HEK293 (cell line): ENCODE data around the gene SLC25A47.

Source experiments
- CTCF ChIA-PET: fragments of 350-600 bp; formaldehyde crosslinking; extraction: SDS; loops from one replicate; lab custom pipeline; 2021; ENCODE audit warnings: antibody characterized with exemption; lab: Yijun Ruan, JAX
- POLR2A ChIA-PET: fragments of 300-600 bp; formaldehyde crosslinking; extraction: SDS; loops from one replicate; lab custom pipeline; 2020; ENCODE audit warnings: antibody characterized with exemption, inconsistent platforms; lab: Yijun Ruan, JAX
- H3K27ac ChIP-seq: fragments of 200-500 bp; sonication (Bioruptor generic); 2 replicates; pipeline ENCODE4 v1.5.1; 2014; ENCODE audit warnings: low read depth, low read length, control low read depth, inconsistent platforms; ENCODE audit errors: extremely low read depth
- H3K36me3 ChIP-seq, 2 experiments: fragments of 200-500 bp in 1 of 2; sonication (Bioruptor generic) in 1 of 2; 1 replicate in 1 of 2; 2 replicates in 1 of 2; pipeline ENCODE4 v1.5.1; 2014 to 2017; ENCODE audit warnings: inconsistent platforms in 2 of 2, low read length in 2 of 2; ENCODE audit not compliant: control insufficient read depth in 2 of 2, insufficient read depth in 1 of 2
- H3K4me1 ChIP-seq: fragments of 200-500 bp; sonication (Bioruptor generic); 2 replicates; pipeline ENCODE4 v1.5.1; 2014; ENCODE audit warnings: mild to moderate bottlenecking, low read length, inconsistent platforms; ENCODE audit not compliant: control insufficient read depth, insufficient read depth
- H3K4me3 ChIP-seq: 2 replicates; pipeline ENCODE4 v1.5.1; 2011; ENCODE audit warnings: low read depth, mild to moderate bottlenecking, control low read depth, low read length, moderate library complexity
- H3K9me3 ChIP-seq: fragments of 200-500 bp; sonication (Bioruptor generic); 2 replicates; pipeline ENCODE4 v1.5.1; 2014; ENCODE audit warnings: low read depth, low read length, inconsistent platforms; ENCODE audit not compliant: control insufficient read depth, insufficient read depth
- GLIS2 ChIP-seq: fragments of 450-650 bp; formaldehyde crosslinking; IDR thresholded peaks from 2 replicates; pipeline ENCODE4 v1.5.1; 2016; ENCODE audit warnings: missing biosample characterization, missing genetic modification characterization
- HOXA7 ChIP-seq: sonication (generic); formaldehyde crosslinking; IDR thresholded peaks from 2 replicates; pipeline ENCODE4 v1.8.1; 2022; ENCODE audit warnings: missing genetic modification reagents, borderline replicate concordance
- KLF1 ChIP-seq: fragments of 450-650 bp; formaldehyde crosslinking; IDR thresholded peaks from 2 replicates; pipeline ENCODE4 v1.5.1; 2016; ENCODE audit warnings: missing biosample characterization, missing genetic modification characterization
- KLF17 ChIP-seq: fragments of 450-650 bp; formaldehyde crosslinking; IDR thresholded peaks from 2 replicates; pipeline ENCODE4 v1.5.1; 2016; ENCODE audit warnings: missing biosample characterization, missing genetic modification characterization
- OSR2 ChIP-seq: fragments of 450-650 bp; formaldehyde crosslinking; IDR thresholded peaks from 2 replicates; pipeline ENCODE4 v1.5.1; 2016; ENCODE audit warnings: missing biosample characterization, missing genetic modification characterization
- PRDM6 ChIP-seq: fragments of 450-650 bp; formaldehyde crosslinking; IDR thresholded peaks from 2 replicates; pipeline ENCODE4 v1.5.1; 2017; ENCODE audit warnings: missing biosample characterization, missing genetic modification characterization
- SP2 ChIP-seq: fragments of 450-650 bp; formaldehyde crosslinking; IDR thresholded peaks from 2 replicates; pipeline ENCODE4 v1.5.1; 2016; ENCODE audit warnings: missing biosample characterization, missing genetic modification characterization
- SP7 ChIP-seq: fragments of 450-650 bp; formaldehyde crosslinking; IDR thresholded peaks from 2 replicates; pipeline ENCODE4 v1.5.1; 2016; ENCODE audit warnings: missing biosample characterization, missing genetic modification characterization
- TCF7L2 ChIP-seq: IDR thresholded peaks from 2 replicates; pipeline ENCODE4 v1.6.1; 2011; ENCODE audit warnings: low read depth, mild to moderate bottlenecking, inconsistent platforms, low read length, moderate library complexity, borderline replicate concordance
- TSHZ1 ChIP-seq: fragments of 450-650 bp; formaldehyde crosslinking; IDR thresholded peaks from 2 replicates; pipeline ENCODE4 v1.5.1; 2016; ENCODE audit warnings: missing biosample characterization, missing genetic modification characterization, borderline replicate concordance
- ZBTB8A ChIP-seq: fragments of 450-650 bp; formaldehyde crosslinking; IDR thresholded peaks from 2 replicates; pipeline ENCODE4 v1.5.1; 2016; ENCODE audit warnings: missing biosample characterization, missing genetic modification characterization
- ZFP3 ChIP-seq: fragments of 450-650 bp; formaldehyde crosslinking; IDR thresholded peaks from 2 replicates; pipeline ENCODE4 v1.5.1; 2016; ENCODE audit warnings: low read depth, missing biosample characterization, missing genetic modification characterization
- ZFP37 ChIP-seq: fragments of 450-650 bp; formaldehyde crosslinking; IDR thresholded peaks from 2 replicates; pipeline ENCODE4 v1.5.1; 2016; ENCODE audit warnings: missing biosample characterization, missing genetic modification characterization
- ZNF112 ChIP-seq: fragments of 450-650 bp; formaldehyde crosslinking; IDR thresholded peaks from 2 replicates; pipeline ENCODE4 v1.5.0; 2017; ENCODE audit warnings: missing biosample characterization, missing genetic modification characterization
- ZNF184 ChIP-seq: fragments of 450-650 bp; IDR thresholded peaks from 2 replicates; pipeline ENCODE4 v1.5.1; 2018; ENCODE audit warnings: missing biosample characterization, mild to moderate bottlenecking, missing genetic modification characterization
- ZNF2 ChIP-seq: fragments of 450-650 bp; formaldehyde crosslinking; IDR thresholded peaks from 2 replicates; pipeline ENCODE4 v1.5.1; 2016; ENCODE audit warnings: missing biosample characterization, missing genetic modification characterization
- ZNF23 ChIP-seq: fragments of 450-650 bp; formaldehyde crosslinking; IDR thresholded peaks from 2 replicates; pipeline ENCODE4 v1.5.1; 2016; ENCODE audit warnings: missing biosample characterization, missing genetic modification characterization, borderline replicate concordance
- ZNF248 ChIP-seq: fragments of 450-650 bp; formaldehyde crosslinking; IDR thresholded peaks from 2 replicates; pipeline ENCODE4 v1.5.1; 2017; ENCODE audit warnings: missing biosample characterization, missing genetic modification characterization
- ZNF311 ChIP-seq: fragments of 450-650 bp; formaldehyde crosslinking; IDR thresholded peaks from 2 replicates; pipeline ENCODE4 v1.5.1; 2017; ENCODE audit warnings: missing biosample characterization, missing genetic modification characterization, borderline replicate concordance
- ZNF404 ChIP-seq: fragments of 450-650 bp; formaldehyde crosslinking; IDR thresholded peaks from 2 replicates; pipeline ENCODE4 v1.5.1; 2017; ENCODE audit warnings: missing biosample characterization, missing genetic modification characterization
- ZNF521 ChIP-seq: fragments of 450-650 bp; formaldehyde crosslinking; IDR thresholded peaks from 2 replicates; pipeline ENCODE4 v1.5.1; 2017; ENCODE audit warnings: missing biosample characterization, mild to moderate bottlenecking, missing genetic modification characterization
- ZNF529 ChIP-seq: fragments of 450-650 bp; formaldehyde crosslinking; IDR thresholded peaks from 2 replicates; pipeline ENCODE4 v1.5.1; 2017; ENCODE audit warnings: missing genetic modification characterization, missing biosample characterization; ENCODE audit not compliant: insufficient replicate concordance
- ZNF558 ChIP-seq: fragments of 450-650 bp; formaldehyde crosslinking; IDR thresholded peaks from 2 replicates; pipeline ENCODE4 v1.5.1; 2016; ENCODE audit warnings: missing biosample characterization, missing genetic modification characterization
- ZNF580 ChIP-seq: fragments of 450-650 bp; formaldehyde crosslinking; IDR thresholded peaks from 2 replicates; pipeline ENCODE4 v1.5.1; 2016; ENCODE audit warnings: missing biosample characterization, missing genetic modification characterization
- ZNF585B ChIP-seq: fragments of 450-650 bp; formaldehyde crosslinking; IDR thresholded peaks from 2 replicates; pipeline ENCODE4 v1.5.1; 2016; ENCODE audit warnings: missing biosample characterization, missing genetic modification characterization
- ZNF791 ChIP-seq: fragments of 450-650 bp; formaldehyde crosslinking; IDR thresholded peaks from 2 replicates; pipeline ENCODE4 v1.5.1; 2016; ENCODE audit warnings: missing biosample characterization, missing genetic modification characterization
- ZSCAN16 ChIP-seq: fragments of 450-650 bp; formaldehyde crosslinking; IDR thresholded peaks from 2 replicates; pipeline ENCODE4 v1.5.1; 2016; ENCODE audit warnings: missing biosample characterization, missing genetic modification characterization

The SLC25A47 gene

GRCh38 chr14:100299238-100299560 is 23.9 kb upstream of the SLC25A47 start:
- ChIA-PET CTCF (interaction anchor here (5.8 kb wide), 1 partner anchor 14 kb away, joined by 30 read pairs; no protein-coding TSS in a partner anchor), POLR2A (no interaction called here)
- no peak overlapping the region for H3K4me3 ChIP-seq
- TF ChIP-seq ZSCAN16 (tag by site-specific recombination) (no peak), ZNF184 (tag by site-specific recombination) (no peak), PRDM6 (no peak), ZNF580 (no peak), ZNF521 (tag by site-specific recombination) (no peak), ZNF23 (tag by site-specific recombination) (no peak), SP7 (tag by site-specific recombination) (no peak), ZFP3 (no peak), ZNF791 (tag by site-specific recombination) (no peak), ZNF248 (tag by site-specific recombination) (no peak), ZFP37 (tag by site-specific recombination) (no peak), TCF7L2 (no peak), ZNF311 (tag by site-specific recombination) (no peak)
- TF ChIP-seq, all 188 proteins: peak for 0
- Histone ChIP-seq H3K36me3 (peaks cover 0 to 6% of the 10 kb centered on the region in 2 experiments; a peak in 2 of 3 replicates), H3K27ac (no peak overlapping the region), H3K4me1 (no peaks in the 10 kb centered on the region), H3K9me3 (no peaks in the 10 kb centered on the region)

- no peaks in the 10 kb centered on the region for H3K9me3 ChIP-seq
- POLR2A ChIA-PET, result interaction anchor here (0.7 kb wide), 1 partner anchor 72 kb away, joined by 3 read pairs; a partner anchor contains a TSS
- peaks cover 0 to 6% of the 10 kb centered on the region in 2 experiments; a peak in 2 of 3 replicates for H3K36me3 ChIP-seq
- H3K27ac ChIP-seq, result no peak overlapping the region
- H3K4me3 ChIP-seq, result no peak overlapping the region
- CTCF ChIA-PET, result interaction anchor here (0.6 to 3.4 kb wide), 13 partner anchors 8 to 786 kb away, joined by 3 to 15 read pairs (median 5); no protein-coding TSS in a partner anchor
- TF ChIP-seq KLF17 (tag by site-specific recombination) (0 out of 2 replicates have a peak, but pooled peaks have one; percentile 50), ZNF585B (tag by site-specific recombination) (no peak), HOXA7 (CRISPR knock-in tag) (no peak), ZNF529 (tag by site-specific recombination) (no peak), KLF1 (peak; percentile 77), ZNF112 (no peak), ZNF404 (tag by site-specific recombination) (no peak), ZBTB8A (tag by site-specific recombination) (no peak)
- peaks cover 2% of the 10 kb centered on the region; the same call in 1 of the 2 replicates for H3K4me1 ChIP-seq
These were observed 20.5 kb upstream of the SLC25A47 start for GRCh38 chr14:100302616-100303015.

GRCh38 chr14:100303179-100303578 is 20.0 kb upstream of the SLC25A47 start:
- no peak overlapping the region for H3K27ac ChIP-seq
- no peak overlapping the region for H3K4me3 ChIP-seq
- CTCF ChIA-PET, result interaction anchor here (0.6 to 3.4 kb wide), 15 partner anchors 9 to 1073 kb away, joined by 3 to 15 read pairs (median 4); no protein-coding TSS in a partner anchor
- peaks cover 2% of the 10 kb centered on the region; the same call in 1 of the 2 replicates for H3K4me1 ChIP-seq
- POLR2A ChIA-PET, result interaction anchor here (0.7 kb wide), 1 partner anchor 72 kb away, joined by 3 read pairs; a partner anchor contains a TSS
- H3K36me3 ChIP-seq, result peaks cover 0 to 6% of the 10 kb centered on the region in 2 experiments; a peak in 2 of 3 replicates
- no peaks in the 10 kb centered on the region for H3K9me3 ChIP-seq
- TF ChIP-seq OSR2 (tag by site-specific recombination) (no peak), ZNF2 (0 out of 2 replicates have a peak, but pooled peaks have one; percentile 56), ZNF558 (no peak), GLIS2 (tag by site-specific recombination) (peak; percentile 43), SP2 (tag by site-specific recombination) (no peak), ZBTB8A (tag by site-specific recombination) (no peak), TSHZ1 (tag by site-specific recombination) (no peak)
